Prostate gland (tissue), 2 donors: ENCODE measurements around the gene FMN2. TPM values are rescaled to one million over a fixed set of nuclear protein-coding genes. Genes with fewer than 3 reads are reported as not detected.

Source experiments
- DNase-seq: peaks from one replicate; pipeline ENCODE4 v3.0.0-alpha.2; 2019; ENCODE audit warnings: low spot score
- H3K27ac ChIP-seq, 2 donors: fragments of 200-600 bp; sonication (generic); 2 replicates each; pipeline ENCODE4 v1.5.1; 2017 to 2019
- H3K27me3 ChIP-seq: fragments of 200-600 bp; sonication (generic); replicated peaks from 2 replicates; pipeline ENCODE4 v1.5.1; 2019; ENCODE audit not compliant: insufficient read depth
- H3K36me3 ChIP-seq, 2 donors: fragments of 200-600 bp; sonication (generic); 1 replicate in 1 of 2; 2 replicates in 1 of 2; pipeline versions ENCODE4 v1.5.1 to v1.8.1; 2017 to 2019
- H3K4me1 ChIP-seq: fragments of 200-600 bp; sonication (generic); replicated peaks from 2 replicates; pipeline ENCODE4 v1.5.1; 2019
- H3K4me3 ChIP-seq, 2 donors: fragments of 200-600 bp; sonication (generic); 2 replicates each; pipeline ENCODE4 v1.5.1; 2017 to 2019
- H3K9me3 ChIP-seq: fragments of 200-600 bp; sonication (generic); 2 replicates; pipeline ENCODE4 v1.5.1; 2017
- POLR2A ChIP-seq: fragments of 450-650 bp; IDR thresholded peaks from one replicate; pipeline ENCODE4 v1.6.1; 2016; ENCODE audit warnings: antibody characterized with exemption, mild to moderate bottlenecking
- POLR2AphosphoS5 ChIP-seq: sonication (generic); formaldehyde crosslinking; IDR thresholded peaks from one replicate; pipeline ENCODE4 v1.6.1; 2017; ENCODE audit warnings: antibody characterized with exemption
- WGBS: methylation state at CpG from one replicate; pipeline ENCODE4 v1.1.5; 2018; 5-methylcytosine and 5-hydroxymethylcytosine counted together
- intact Hi-C: fragments of 100-400 bp; cut with DNase I; formaldehyde crosslinking; loops from one replicate; pipeline ENCODE4 v1.14.2; 2022
- total RNA-seq, 2 donors: library from RNA; depleted of rRNA; stranded (reverse); fragments of >200 nt; gene quantifications; one replicate each; pipeline ENCODE4 v1.1.0, GENCODE V29; 2016
- TF ChIP-seq, protein P1 (sequence below), 4 experiments: fragments of 200-600 bp in 2 of 4; fragments of 450-650 bp in 2 of 4; sonication (generic) in 2 of 4; IDR thresholded peaks; 1 replicate in 3 of 4; 2 replicates in 1 of 4; pipeline ENCODE4 v1.5.1; 2016 to 2019; ENCODE audit warnings: antibody characterized with exemption in 4 of 4, mild to moderate bottlenecking in 2 of 4, moderate library complexity in 2 of 4

Gene FMN2
- total RNA-seq, 2 donors from 2014 or later = 0.27 to 4.8 TPM

DNA sequence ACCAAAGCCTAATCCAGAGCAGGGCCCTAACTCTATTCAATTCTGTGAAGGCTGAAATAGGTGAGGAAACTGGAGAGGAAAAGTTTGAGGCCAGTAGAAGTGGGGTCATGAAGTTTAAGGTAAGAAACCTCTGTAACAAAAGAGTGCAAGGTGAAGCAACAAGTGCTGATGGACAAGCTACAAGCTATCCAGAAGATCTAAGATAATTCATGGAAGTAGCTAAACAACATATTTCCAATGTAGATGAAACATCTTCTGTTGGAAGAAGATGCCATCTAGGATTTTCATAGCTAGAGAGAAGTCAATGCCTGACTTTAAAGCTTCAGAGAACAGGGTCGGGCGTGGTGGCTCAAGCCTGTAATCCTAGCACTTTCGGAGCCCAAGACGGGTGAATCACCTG lies 302.7 kb downstream of the FMN2 start:
- TF ChIP-seq, protein P1, sequence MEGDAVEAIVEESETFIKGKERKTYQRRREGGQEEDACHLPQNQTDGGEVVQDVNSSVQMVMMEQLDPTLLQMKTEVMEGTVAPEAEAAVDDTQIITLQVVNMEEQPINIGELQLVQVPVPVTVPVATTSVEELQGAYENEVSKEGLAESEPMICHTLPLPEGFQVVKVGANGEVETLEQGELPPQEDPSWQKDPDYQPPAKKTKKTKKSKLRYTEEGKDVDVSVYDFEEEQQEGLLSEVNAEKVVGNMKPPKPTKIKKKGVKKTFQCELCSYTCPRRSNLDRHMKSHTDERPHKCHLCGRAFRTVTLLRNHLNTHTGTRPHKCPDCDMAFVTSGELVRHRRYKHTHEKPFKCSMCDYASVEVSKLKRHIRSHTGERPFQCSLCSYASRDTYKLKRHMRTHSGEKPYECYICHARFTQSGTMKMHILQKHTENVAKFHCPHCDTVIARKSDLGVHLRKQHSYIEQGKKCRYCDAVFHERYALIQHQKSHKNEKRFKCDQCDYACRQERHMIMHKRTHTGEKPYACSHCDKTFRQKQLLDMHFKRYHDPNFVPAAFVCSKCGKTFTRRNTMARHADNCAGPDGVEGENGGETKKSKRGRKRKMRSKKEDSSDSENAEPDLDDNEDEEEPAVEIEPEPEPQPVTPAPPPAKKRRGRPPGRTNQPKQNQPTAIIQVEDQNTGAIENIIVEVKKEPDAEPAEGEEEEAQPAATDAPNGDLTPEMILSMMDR (IDR thresholded peaks at IDR 0.05) = no peak
- H3K27ac ChIP-seq = no peak overlapping the region
- H3K9me3 ChIP-seq = no peaks in the 10 kb centered on the region
- H3K36me3 ChIP-seq = no peaks in the 10 kb centered on the region
- WGBS = 91% methylated on average over 4 of the region's 4 CpGs
- H3K27me3 ChIP-seq = no peaks in the 10 kb centered on the region
- intact Hi-C loops = no loop called here
- no peak overlapping the region for H3K4me3 ChIP-seq
- no peak for DNase-seq
- H3K4me1 ChIP-seq = no peaks in the 10 kb centered on the region

- H3K4me3 ChIP-seq = no peak overlapping the region
- WGBS = 76% methylated on average over 1 of the region's 1 CpG
- H3K36me3 ChIP-seq = no peaks in the 10 kb centered on the region
- no peaks in the 10 kb centered on the region for H3K27me3 ChIP-seq
- no peaks in the 10 kb centered on the region for H3K9me3 ChIP-seq
- no peak for TF ChIP-seq POLR2AphosphoS5
- TF ChIP-seq, protein P1 (IDR thresholded peaks at IDR 0.05) = no peak
- TF ChIP-seq POLR2A = no peak
- no peaks in the 10 kb centered on the region for H3K4me1 ChIP-seq
- DNase-seq = no peak
- intact Hi-C loops = no loop called here
- no peak overlapping the region for H3K27ac ChIP-seq
Observed at GRCh38 chr1:240395336-240395735, 303.7 kb downstream of the FMN2 start.

- H3K4me1 ChIP-seq = no peaks in the 10 kb centered on the region
- no peak overlapping the region for H3K27ac ChIP-seq
- no peak for DNase-seq
- TF ChIP-seq, protein P1 (IDR thresholded peaks at IDR 0.05) = no peak
- no peak for TF ChIP-seq POLR2AphosphoS5
- no peak for TF ChIP-seq POLR2A
- intact Hi-C loops = no loop called here
- H3K4me3 ChIP-seq = no peak overlapping the region
- H3K36me3 ChIP-seq = no peaks in the 10 kb centered on the region
- WGBS = 52% methylated on average over 6 of the region's 6 CpGs
- no peaks in the 10 kb centered on the region for H3K9me3 ChIP-seq
- H3K27me3 ChIP-seq = no peaks in the 10 kb centered on the region
Observed at GRCh38 chr1:240399381-240399780, 307.7 kb downstream of the FMN2 start.

DNA sequence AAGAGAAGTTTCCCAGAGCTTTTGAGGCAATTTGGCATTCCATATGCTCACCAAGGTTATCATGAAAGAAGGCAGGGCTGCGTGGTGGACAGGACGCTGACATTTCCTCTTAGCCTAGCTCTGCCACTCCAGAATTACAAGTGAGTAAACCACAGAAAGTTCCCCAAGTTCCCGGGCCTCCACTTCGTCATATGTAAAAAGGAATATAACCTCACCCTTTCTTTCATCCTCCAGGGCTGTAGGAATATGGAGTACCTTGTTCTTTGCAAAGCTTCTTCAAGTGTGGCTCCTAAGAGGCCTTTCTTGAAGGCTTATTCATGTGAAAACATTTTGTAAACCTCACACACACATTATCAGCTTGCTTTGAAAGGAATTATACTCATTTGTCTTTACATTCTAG lies 310.0 kb downstream of the FMN2 start:
- Histone ChIP-seq H3K36me3 (no peaks in the 10 kb centered on the region), H3K4me3 (no peak overlapping the region), H3K9me3 (no peaks in the 10 kb centered on the region), H3K4me1 (no peaks in the 10 kb centered on the region), H3K27ac (no peak overlapping the region), H3K27me3 (no peaks in the 10 kb centered on the region)
- TF ChIP-seq POLR2AphosphoS5 (no peak), POLR2A (no peak)
- TF ChIP-seq, protein P1 (IDR thresholded peaks at IDR 0.05) = no peak
- 59% methylated on average over 4 of the region's 4 CpGs for WGBS
- DNase-seq = no peak
- intact Hi-C loops = no loop called here

DNA sequence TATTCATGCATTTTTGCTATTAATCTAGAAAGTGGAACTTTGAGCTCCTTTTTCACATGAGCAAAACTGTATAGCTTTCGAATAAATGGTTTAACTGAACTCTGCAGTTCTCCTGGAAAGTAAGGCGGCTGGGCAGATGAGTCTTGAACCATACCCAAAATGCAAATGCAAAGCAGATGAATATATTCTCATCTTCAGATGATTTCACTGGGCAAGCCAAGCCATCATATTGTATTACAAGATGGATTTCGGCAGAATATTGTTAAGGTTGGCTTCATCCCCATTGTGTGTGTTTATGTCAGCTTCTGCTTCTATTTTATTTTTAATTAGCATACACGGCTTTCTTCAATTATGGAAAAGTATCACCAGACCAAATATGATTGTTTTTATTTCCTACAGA lies 310.6 kb downstream of the FMN2 start:
- no peak for DNase-seq

More for the DNA sequence above, 310.6 kb downstream of the FMN2 start:
- H3K4me3 ChIP-seq = no peak overlapping the region
- WGBS = 75% methylated on average over 4 of the region's 4 CpGs
- no peaks in the 10 kb centered on the region for H3K9me3 ChIP-seq
- TF ChIP-seq POLR2AphosphoS5 (no peak), POLR2A (no peak)
- TF ChIP-seq, protein P1 (IDR thresholded peaks at IDR 0.05) = no peak
- intact Hi-C loops = no loop called here
- H3K36me3 ChIP-seq = no peaks in the 10 kb centered on the region
- H3K27me3 ChIP-seq = no peaks in the 10 kb centered on the region
- H3K27ac ChIP-seq = no peak overlapping the region
- H3K4me1 ChIP-seq = no peaks in the 10 kb centered on the region
